Motor neuron (in vitro differentiated cells): Measurements from ENCODE around the gene SNCG. TPM values are rescaled to one million over a fixed set of nuclear protein-coding genes. Genes with fewer than 3 reads are reported as not detected.

Experiments used
- ATAC-seq, 8 experiments: fragments of 200-7000 bp; cut with Tn5 transposase; replicated peaks in 6 of 8; 2 replicates each; pipeline ENCODE4 v1.8.0; 2021; ENCODE audit warnings: mild to moderate bottlenecking in 8 of 8, moderate library complexity in 8 of 8
- H3K27ac ChIP-seq, 2 donors: fragments of 250-450 bp; sonication (Bioruptor Pico); 2 replicates each; pipeline ENCODE4 v1.9.0; 2021; ENCODE audit warnings: antibody characterized with exemption in 2 of 2, mild to moderate bottlenecking in 2 of 2, moderate library complexity in 1 of 2
- H3K4me1 ChIP-seq, 2 donors: fragments of 250-450 bp; sonication (Bioruptor Pico); replicated peaks in 1 of 2; 2 replicates each; pipeline ENCODE4 v1.6.1; 2021; ENCODE audit warnings: antibody characterized with exemption in 2 of 2, mild to moderate bottlenecking in 2 of 2, moderate library complexity in 1 of 2
- H3K4me3 ChIP-seq, 5 donors: fragments of 250-450 bp; sonication (Bioruptor Pico); 2 replicates each; pipeline ENCODE4 v1.9.0; 2021; ENCODE audit warnings: antibody characterized with exemption in 5 of 5, mild to moderate bottlenecking in 5 of 5, moderate library complexity in 4 of 5
- WGBS, 10 experiments: fragments of 450-650 bp; shearing (Covaris generic); methylation state at CpG; one replicate each; pipeline ENCODE4 v1.0.0; 2022; 5-methylcytosine and 5-hydroxymethylcytosine counted together
- in situ Hi-C, 9 experiments: fragments of 400-800 bp; cut with MboI; loops; one replicate each; pipeline ENCODE4 v1.15.0; 2021; ENCODE audit warnings: low sequenced_read_pairs in 9 of 9, low pct_unique_long_range_greater_than_20kb in 2 of 9; ENCODE audit not compliant: unreplicated experiment in 9 of 9
- total RNA-seq, 8 experiments: library from RNA; unstranded; fragments of 300-600 nt; gene quantifications; 2 replicates each; pipeline versions ENCODE4 v1.2.3 to v1.2.4, GENCODE V29; 2022

Gene SNCG
- total RNA-seq, 8 experiments from 2014 or later, result 86.6 to 946 (median 637) TPM

GRCh38 chr10:86958901-86959736, 720 bp downstream of the SNCG start:
- H3K4me1 ChIP-seq, result peaks cover 56 to 67% of the 10 kb centered on the region in 2 donors
- WGBS, 10 experiments, result 18 to 63% (median 46%) methylated on average over 2 of the region's 16 CpGs; no CpG with 5 or more reads in 7 of the 10 experiments
- H3K27ac ChIP-seq, result peak overlapping the region; percentile 95 to 97
- in situ Hi-C loops, result no loop called here
- peak overlapping the region; percentile 19 to 45 (median 33) for H3K4me3 ChIP-seq
- peak in 7 of 8 experiments; percentile 10 to 57 (median 50) for ATAC-seq

- in situ Hi-C loops, result no loop called here
- Histone ChIP-seq H3K27ac (peak overlapping the region; percentile 95 to 97), H3K4me3 (peak overlapping the region in 3 of 5 donors; percentile 33 to 45 (median 34)), H3K4me1 (peaks cover 53 to 63% of the 10 kb centered on the region in 2 donors)
- no peak for ATAC-seq
- WGBS, 10 experiments, result 80% methylated on average over 1 of the region's 2 CpGs; no CpG with 5 or more reads in 9 of the 10 experiments
Observed at GRCh38 chr10:86959737-86960002, 1.3 kb downstream of the SNCG start.

GRCh38 chr10:86960003-86960862, 1.8 kb downstream of the SNCG start:
- peaks cover 47 to 58% of the 10 kb centered on the region in 2 donors for H3K4me1 ChIP-seq
- in situ Hi-C loops, result no loop called here

GRCh38 chr10:86960863-86961434, 2.5 kb downstream of the SNCG start:
- WGBS, 10 experiments, result 0 to 92% (median 60%) methylated on average over 1 to 3 of the region's 9 CpGs; no CpG with 5 or more reads in 5 of the 10 experiments
- H3K4me1 ChIP-seq, result peaks cover 45 to 54% of the 10 kb centered on the region in 2 donors
- in situ Hi-C loops, result no loop called here
- peak in 1 of 8 experiments; percentile 10 for ATAC-seq
- H3K27ac ChIP-seq, result peak overlapping the region; percentile 31 to 63
- H3K4me3 ChIP-seq, result peak overlapping the region in 2 of 5 donors; percentile 5 to 45

More at GRCh38 chr10:86960003-86960862, 1.8 kb downstream of the SNCG start:
- 14 to 88% (median 78%) methylated on average over 1 to 10 of the region's 37 CpGs; no CpG with 5 or more reads in 4 of the 10 experiments for WGBS, 10 experiments
- Histone ChIP-seq H3K4me3 (peak overlapping the region in 2 of 5 donors; percentile 5 to 45), H3K27ac (peak overlapping the region; percentile 95 to 97)
- peak; percentile 36 to 91 (median 48) for ATAC-seq

GRCh38 chr10:86961481-86962091, 3.2 kb downstream of the SNCG start:
- no peak for ATAC-seq
- 30 to 100% (median 80%) methylated on average over 1 to 6 of the region's 12 CpGs; no CpG with 5 or more reads in 5 of the 10 experiments for WGBS, 10 experiments

GRCh38 chr10:86962136-86962980, 4.0 kb downstream of the SNCG start:
- H3K4me3 ChIP-seq, result no peak overlapping the region
- H3K27ac ChIP-seq, result no peak overlapping the region
- H3K4me1 ChIP-seq, result peaks cover 43 to 54% of the 10 kb centered on the region in 2 donors
- in situ Hi-C loops, result no loop called here
- 80 to 100% methylated on average over 1 to 2 of the region's 7 CpGs; no CpG with 5 or more reads in 8 of the 10 experiments for WGBS, 10 experiments
- ATAC-seq, result no peak

More at GRCh38 chr10:86961481-86962091, 3.2 kb downstream of the SNCG start:
- in situ Hi-C loops, result no loop called here
- Histone ChIP-seq H3K4me1 (peaks cover 45 to 54% of the 10 kb centered on the region in 2 donors), H3K27ac (no peak overlapping the region), H3K4me3 (no peak overlapping the region)

GRCh38 chr10:86962981-86963310, 4.5 kb downstream of the SNCG start:
- in situ Hi-C loops, result no loop called here
- no peak overlapping the region for H3K27ac ChIP-seq
- H3K4me1 ChIP-seq, result peaks cover 37 to 48% of the 10 kb centered on the region in 2 donors
- ATAC-seq, result no peak
- no peak overlapping the region for H3K4me3 ChIP-seq
- no CpG with 5 or more reads among the region's 7 CpGs for WGBS, 10 experiments

GRCh38 chr10:86963341-86963919, 5.0 kb downstream of the SNCG start:
- in situ Hi-C loops, result no loop called here
- WGBS, 10 experiments, result 100% methylated on average over 1 of the region's 12 CpGs; no CpG with 5 or more reads in 9 of the 10 experiments
- Histone ChIP-seq H3K27ac (no peak overlapping the region), H3K4me3 (no peak overlapping the region), H3K4me1 (peaks cover 34 to 44% of the 10 kb centered on the region in 2 donors)
- ATAC-seq, result no peak

GRCh38 chr10:86964061-86964846, 5.9 kb downstream of the SNCG start:
- Histone ChIP-seq H3K4me3 (no peak overlapping the region), H3K4me1 (peaks cover 34 to 38% of the 10 kb centered on the region in 2 donors), H3K27ac (no peak overlapping the region)
- ATAC-seq, result peak in 1 of 8 experiments; percentile 3
- in situ Hi-C loops, result no loop called here
- 40 to 100% (median 83%) methylated on average over 1 to 5 of the region's 13 CpGs; no CpG with 5 or more reads in 2 of the 10 experiments for WGBS, 10 experiments

GRCh38 chr10:86964847-86965190, 6.4 kb downstream of the SNCG start:
- Histone ChIP-seq H3K4me1 (peaks cover 32 to 38% of the 10 kb centered on the region in 2 donors), H3K4me3 (no peak overlapping the region), H3K27ac (no peak overlapping the region)
- no peak for ATAC-seq
- in situ Hi-C loops, result no loop called here
- 92 to 100% (median 100%) methylated on average over 1 to 2 of the region's 2 CpGs; no CpG with 5 or more reads in 4 of the 10 experiments for WGBS, 10 experiments

GRCh38 chr10:86965986-86966654, 7.7 kb downstream of the SNCG start:
- peaks cover 26 to 38% of the 10 kb centered on the region in 2 donors for H3K4me1 ChIP-seq
- in situ Hi-C loops, result no loop called here
- no peak overlapping the region for H3K4me3 ChIP-seq
- 41 to 81% (median 73%) methylated on average over 1 to 7 of the region's 11 CpGs; no CpG with 5 or more reads in 2 of the 10 experiments for WGBS, 10 experiments
- peak in 1 of 8 experiments; percentile 1 for ATAC-seq
- H3K27ac ChIP-seq, result peak overlapping the region; percentile 16 to 68
